ENCODE measurements around the gene GBP1.
"Not testable (repeated sequence)": the region's sequence is repeated elsewhere in the genome, so short reads cannot be mapped to it uniquely, and the experiment has no call there.

The GBP1 gene

DNA sequence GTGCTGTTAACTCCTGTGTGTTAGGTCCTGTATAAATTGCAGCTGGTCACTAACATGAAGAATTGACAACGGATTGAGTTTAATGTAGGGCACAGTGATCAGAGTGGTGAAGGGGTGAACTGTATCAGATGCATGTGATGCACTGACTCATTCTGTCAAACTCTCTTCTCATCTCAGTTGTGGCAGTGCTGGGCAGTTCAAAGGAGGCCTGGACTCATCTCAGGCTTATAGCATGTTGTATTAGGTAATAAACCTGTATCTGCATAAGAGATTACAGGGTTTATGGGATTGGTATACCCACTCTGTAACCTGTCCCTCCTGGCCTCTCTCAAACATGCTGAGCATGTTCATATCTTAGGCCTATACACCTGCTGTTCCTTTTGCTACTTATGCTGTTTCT, 29.9 kb downstream of the GBP1 start:
- no peaks in the 10 kb centered on the region for H3F3A ChIP-seq (ENCODE audit: insufficient read depth)
- no peaks in the 10 kb centered on the region for H4K20me1 ChIP-seq (ENCODE audit: low read depth, low read length)
- H2AFZ ChIP-seq (ENCODE audit: low read depth, low read length, severe bottlenecking): no peak overlapping the region
- H3K9me2 ChIP-seq (replicated peaks; ENCODE audit: insufficient read depth, low read length): no peaks in the 10 kb centered on the region
- no peak for TF ChIP-seq EZH2phosphoT487 (conservative IDR thresholded peaks at IDR 0.05; ENCODE audit: low read length)
- TF ChIP-seq CTCF (IDR thresholded peaks at IDR 0.05; ENCODE audit: insufficient read depth, low read length, poor library complexity, severe bottlenecking): no peak
- H3K79me2 ChIP-seq (ENCODE audit: insufficient read depth, low read length): no peaks in the 10 kb centered on the region
- H3K9me3 ChIP-seq (ENCODE audit: insufficient read depth, low read length): no peaks in the 10 kb centered on the region
- no peak overlapping the region for H3K9ac ChIP-seq (ENCODE audit: low read length)
- H3K4me2 ChIP-seq (ENCODE audit: low read depth, low read length, poor library complexity, severe bottlenecking): no peak overlapping the region
- H3K27ac ChIP-seq (ENCODE audit: low read depth, low read length): no peak overlapping the region
- H3K36me3 ChIP-seq (ENCODE audit: low read length): no peaks in the 10 kb centered on the region
- no peaks in the 10 kb centered on the region for H3K27me3 ChIP-seq (ENCODE audit: low read length)
- no peak overlapping the region for H3K4me3 ChIP-seq (ENCODE audit: insufficient read depth, low read length, poor library complexity, severe bottlenecking)

DNA sequence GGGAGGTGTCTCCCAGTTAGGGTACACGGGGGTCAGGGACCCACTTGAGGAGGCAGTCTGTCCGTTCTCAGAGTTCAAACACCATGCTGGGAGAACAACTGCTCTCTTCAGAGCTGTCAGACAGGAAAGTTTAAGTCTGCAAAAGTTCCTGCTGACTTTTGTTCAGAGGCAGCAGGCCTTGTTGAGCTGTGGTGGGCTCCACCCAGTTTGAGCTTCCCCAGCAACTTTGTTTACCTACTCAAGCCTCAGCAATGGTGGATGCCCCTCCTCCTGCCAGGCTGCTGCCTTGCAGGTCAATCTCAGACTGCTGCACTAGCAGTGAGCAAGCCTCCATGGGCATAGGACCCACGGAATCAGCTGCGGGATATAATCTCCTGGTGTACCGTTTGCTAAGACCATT, 31.0 kb downstream of the GBP1 start:
- H3K4me2 ChIP-seq (ENCODE audit: low read depth, low read length, poor library complexity, severe bottlenecking): not testable (repeated sequence)

GRCh38 chr1:89029051-89029450, 36.0 kb downstream of the GBP1 start:
- not testable (repeated sequence) for H4K20me1 ChIP-seq (ENCODE audit: low read depth, low read length); H3K4me3 ChIP-seq (ENCODE audit: insufficient read depth, low read length, poor library complexity, severe bottlenecking); H3K27me3 ChIP-seq (ENCODE audit: low read length); H3F3A ChIP-seq (ENCODE audit: insufficient read depth); H3K79me2 ChIP-seq (ENCODE audit: insufficient read depth, low read length); H3K9me2 ChIP-seq (replicated peaks; ENCODE audit: insufficient read depth, low read length); H3K4me2 ChIP-seq (ENCODE audit: low read depth, low read length, poor library complexity, severe bottlenecking); H3K36me3 ChIP-seq (ENCODE audit: low read length); H2AFZ ChIP-seq (ENCODE audit: low read depth, low read length, severe bottlenecking); H3K27ac ChIP-seq (ENCODE audit: low read depth, low read length); H3K9ac ChIP-seq (ENCODE audit: low read length); H3K9me3 ChIP-seq (ENCODE audit: insufficient read depth, low read length)

More for the DNA sequence above, 31.0 kb downstream of the GBP1 start:
- not testable (repeated sequence) for H2AFZ ChIP-seq (ENCODE audit: low read depth, low read length, severe bottlenecking); H3K4me3 ChIP-seq (ENCODE audit: insufficient read depth, low read length, poor library complexity, severe bottlenecking); H3K27ac ChIP-seq (ENCODE audit: low read depth, low read length); H3K27me3 ChIP-seq (ENCODE audit: low read length); H3K9me3 ChIP-seq (ENCODE audit: insufficient read depth, low read length); H3K36me3 ChIP-seq (ENCODE audit: low read length); H4K20me1 ChIP-seq (ENCODE audit: low read depth, low read length); H3K9me2 ChIP-seq (replicated peaks; ENCODE audit: insufficient read depth, low read length); H3K79me2 ChIP-seq (ENCODE audit: insufficient read depth, low read length); H3F3A ChIP-seq (ENCODE audit: insufficient read depth); H3K9ac ChIP-seq (ENCODE audit: low read length)

DNA sequence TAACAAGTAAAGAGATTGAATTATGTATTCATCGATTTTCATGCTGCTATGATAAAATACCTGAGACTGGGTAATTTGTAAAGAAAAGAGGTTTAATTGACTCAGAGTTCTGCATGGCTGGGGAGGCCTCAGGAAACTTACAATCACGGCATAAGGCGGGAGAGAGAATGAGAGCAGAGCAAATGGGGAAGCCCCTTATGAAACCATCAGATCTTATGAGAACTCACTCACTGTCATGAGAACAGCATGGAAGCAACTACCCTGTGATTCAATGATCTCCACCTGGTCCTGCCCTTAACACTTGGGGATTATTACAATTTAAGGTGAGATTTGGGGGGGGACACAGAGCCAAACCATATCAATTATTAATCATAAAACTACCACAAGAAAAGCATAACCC, 39.1 kb downstream of the GBP1 start:
- H4K20me1 ChIP-seq (ENCODE audit: low read depth, low read length): no peaks in the 10 kb centered on the region
- no peaks in the 10 kb centered on the region for H3K36me3 ChIP-seq (ENCODE audit: low read length)
- no peak overlapping the region for H2AFZ ChIP-seq (ENCODE audit: low read depth, low read length, severe bottlenecking)
- no peak overlapping the region for H3K27ac ChIP-seq (ENCODE audit: low read depth, low read length)
- no peak overlapping the region for H3K4me3 ChIP-seq (ENCODE audit: insufficient read depth, low read length, poor library complexity, severe bottlenecking)
- H3F3A ChIP-seq (ENCODE audit: insufficient read depth): no peaks in the 10 kb centered on the region
- no peaks in the 10 kb centered on the region for H3K79me2 ChIP-seq (ENCODE audit: insufficient read depth, low read length)
- TF ChIP-seq EZH2phosphoT487 (conservative IDR thresholded peaks at IDR 0.05; ENCODE audit: low read length) (no peak), CTCF (IDR thresholded peaks at IDR 0.05; ENCODE audit: insufficient read depth, low read length, poor library complexity, severe bottlenecking) (no peak)
- H3K9me2 ChIP-seq (replicated peaks; ENCODE audit: insufficient read depth, low read length): no peaks in the 10 kb centered on the region
- H3K4me2 ChIP-seq (ENCODE audit: low read depth, low read length, poor library complexity, severe bottlenecking): no peak overlapping the region
- H3K9me3 ChIP-seq (ENCODE audit: insufficient read depth, low read length): no peaks in the 10 kb centered on the region
- H3K27me3 ChIP-seq (ENCODE audit: low read length): no peaks in the 10 kb centered on the region
- H3K9ac ChIP-seq (ENCODE audit: low read length): no peak overlapping the region

Measured in SU-DHL-6 (cell line).